HFF-Myc (cell line): ENCODE results near the gene CFAP74.

ENCODE experiments used
- DNase-seq: peaks from one replicate; pipeline ENCODE4 v3.0.0-alpha.2; 2011; ENCODE audit warnings: low read depth; ENCODE audit errors: extremely low read depth
- H3K4me3 ChIP-seq: replicated peaks from 2 replicates; pipeline ENCODE4 v1.5.1; 2011; ENCODE audit warnings: low read depth, mild to moderate bottlenecking, control low read depth, low read length
- CTCF ChIP-seq: IDR thresholded peaks from 2 replicates; pipeline ENCODE4 v1.5.1; 2012; ENCODE audit warnings: mild to moderate bottlenecking, low read depth, low read length, control low read depth; ENCODE audit errors: missing control alignments

Gene CFAP74

DNA sequence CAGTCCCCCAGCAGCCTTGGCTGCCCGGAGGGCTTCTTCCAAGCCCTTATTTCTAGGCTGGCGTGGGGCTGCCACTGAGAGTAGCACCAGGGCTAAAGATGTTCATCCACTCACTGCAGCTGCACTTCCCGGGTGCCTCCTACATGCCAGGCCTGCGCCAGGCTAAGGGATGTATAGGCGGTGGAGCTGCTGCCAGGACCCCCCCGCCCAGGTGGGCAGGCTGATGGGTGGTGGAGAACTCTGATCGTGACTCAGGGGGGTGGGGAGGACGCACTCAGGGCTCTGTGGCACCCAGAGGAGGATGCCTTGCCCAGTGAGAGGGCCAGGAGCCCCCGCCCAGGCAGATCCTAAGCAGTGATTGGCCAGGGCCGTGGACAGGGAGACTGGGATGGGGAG lies 34.1 kb downstream of the CFAP74 start:
- no peak for DNase-seq
- no peak for TF ChIP-seq CTCF
- H3K4me3 ChIP-seq, result no peak overlapping the region

DNA sequence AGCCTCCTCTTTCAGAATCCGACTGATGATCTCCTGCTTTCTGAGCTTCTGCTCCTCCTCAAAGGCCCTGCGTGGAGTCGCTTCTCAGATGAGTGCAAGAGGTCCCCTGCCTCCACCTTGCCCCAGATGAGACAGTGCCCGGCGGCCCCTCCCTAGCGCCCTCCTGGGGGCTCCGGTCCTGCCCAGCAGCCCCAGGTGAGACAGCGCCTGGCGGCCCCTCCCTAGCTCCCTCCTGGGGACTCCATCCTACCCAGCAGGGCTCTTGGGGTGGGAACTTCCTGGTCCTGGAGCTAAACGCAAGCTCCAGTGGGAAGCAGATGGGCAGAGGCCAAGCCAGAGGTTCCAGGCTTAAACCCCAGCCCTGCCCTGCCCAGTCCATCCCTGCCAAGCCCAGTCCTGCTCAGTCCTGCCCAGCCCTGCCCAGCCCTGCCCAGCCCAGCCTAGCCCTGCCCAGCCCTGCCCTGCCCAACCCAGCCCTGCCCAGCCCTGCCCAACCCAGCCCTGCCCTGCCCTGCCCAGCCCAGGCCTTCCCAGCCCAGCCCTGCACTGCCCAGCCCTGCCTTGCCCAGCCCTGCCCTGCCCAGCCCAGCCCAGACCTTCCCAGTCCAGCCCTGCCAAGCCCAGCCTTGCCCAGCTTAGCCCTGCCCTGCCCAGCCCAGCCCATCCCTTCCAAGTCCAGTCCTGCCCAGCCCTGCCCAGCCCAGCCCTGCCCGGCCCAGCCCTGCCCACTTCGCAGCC lies 34.6 kb downstream of the CFAP74 start:
- H3K4me3 ChIP-seq, result no peak overlapping the region
- no peak for TF ChIP-seq CTCF
- DNase-seq, result no peak

GRCh38 chr1:1967879-1968278 lies 35.7 kb downstream of the CFAP74 start:
- H3K4me3 ChIP-seq, result no peak overlapping the region
- TF ChIP-seq CTCF, result no peak
- DNase-seq, result no peak

- DNase-seq, result no peak
- no peak for TF ChIP-seq CTCF
These were observed 36.4 kb downstream of the CFAP74 start for GRCh38 chr1:1967151-1967550.

GRCh38 chr1:1966071-1966740 lies 37.4 kb downstream of the CFAP74 start:
- no peak for DNase-seq
- TF ChIP-seq CTCF, result no peak

More at GRCh38 chr1:1967151-1967550, 36.4 kb downstream of the CFAP74 start:
- no peak overlapping the region for H3K4me3 ChIP-seq

DNA sequence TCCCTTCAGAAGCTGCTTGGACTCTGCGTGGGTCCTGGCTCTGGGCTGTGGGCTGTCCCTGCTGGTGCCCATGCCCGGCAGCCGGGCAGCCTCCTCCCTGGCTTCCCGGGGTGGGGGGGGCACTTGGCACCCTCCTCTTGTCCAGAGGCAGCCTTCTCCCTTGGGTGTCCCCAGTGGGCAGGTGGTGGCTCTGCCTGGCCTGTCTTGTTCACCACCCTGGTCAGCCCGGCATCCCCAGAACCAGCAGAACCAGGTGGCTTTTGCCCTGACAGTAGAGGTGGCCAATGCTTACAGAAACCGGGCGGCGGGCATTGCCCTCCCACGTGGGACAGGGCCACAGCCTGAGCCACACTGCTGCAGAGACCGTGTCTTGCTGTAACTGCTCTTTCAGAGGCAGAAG lies 38.0 kb downstream of the CFAP74 start:
- TF ChIP-seq CTCF, result no peak
- H3K4me3 ChIP-seq, result no peak overlapping the region
- DNase-seq, result no peak

More at GRCh38 chr1:1966071-1966740, 37.4 kb downstream of the CFAP74 start:
- no peak overlapping the region for H3K4me3 ChIP-seq
